22Rv1 (cell line): ENCODE data around the gene TRHDE.

Experiments
- H3K27ac ChIP-seq: fragments of 450-650 bp; 2 replicates; pipeline ENCODE4 v1.5.1; 2017
- ZFX ChIP-seq: fragments of 450-650 bp; IDR thresholded peaks from 2 replicates; pipeline ENCODE4 v1.6.1; 2017; ENCODE audit warnings: antibody characterized with exemption, borderline replicate concordance
- TF ChIP-seq, protein P1 (sequence below): fragments of 450-650 bp; IDR thresholded peaks from 2 replicates; pipeline ENCODE4 v1.5.1; 2017; ENCODE audit warnings: mild to moderate bottlenecking

TRHDE gene

DNA sequence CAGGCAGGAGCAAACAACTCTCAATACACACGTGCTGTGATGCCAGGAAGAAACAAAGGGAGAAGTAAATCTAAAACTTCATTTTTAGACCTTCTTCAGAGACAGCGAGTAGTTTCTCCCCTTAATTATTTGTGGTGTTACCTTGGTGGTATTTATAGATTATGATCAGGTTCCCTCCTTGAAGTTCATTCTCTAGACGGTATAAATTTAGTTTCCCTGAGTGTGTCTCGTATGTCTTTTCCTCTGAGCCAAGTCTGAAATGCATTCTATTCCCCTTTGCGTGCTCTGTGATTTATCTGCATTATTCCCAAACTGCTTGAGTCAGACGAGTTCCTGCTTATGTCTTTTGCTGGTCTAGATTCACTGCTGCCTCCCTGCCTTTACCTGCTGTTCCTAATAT, 65.2 kb downstream of the TRHDE start:
- no peak overlapping the region for H3K27ac ChIP-seq
- TF ChIP-seq ZFX = no peak
- TF ChIP-seq, protein P1, sequence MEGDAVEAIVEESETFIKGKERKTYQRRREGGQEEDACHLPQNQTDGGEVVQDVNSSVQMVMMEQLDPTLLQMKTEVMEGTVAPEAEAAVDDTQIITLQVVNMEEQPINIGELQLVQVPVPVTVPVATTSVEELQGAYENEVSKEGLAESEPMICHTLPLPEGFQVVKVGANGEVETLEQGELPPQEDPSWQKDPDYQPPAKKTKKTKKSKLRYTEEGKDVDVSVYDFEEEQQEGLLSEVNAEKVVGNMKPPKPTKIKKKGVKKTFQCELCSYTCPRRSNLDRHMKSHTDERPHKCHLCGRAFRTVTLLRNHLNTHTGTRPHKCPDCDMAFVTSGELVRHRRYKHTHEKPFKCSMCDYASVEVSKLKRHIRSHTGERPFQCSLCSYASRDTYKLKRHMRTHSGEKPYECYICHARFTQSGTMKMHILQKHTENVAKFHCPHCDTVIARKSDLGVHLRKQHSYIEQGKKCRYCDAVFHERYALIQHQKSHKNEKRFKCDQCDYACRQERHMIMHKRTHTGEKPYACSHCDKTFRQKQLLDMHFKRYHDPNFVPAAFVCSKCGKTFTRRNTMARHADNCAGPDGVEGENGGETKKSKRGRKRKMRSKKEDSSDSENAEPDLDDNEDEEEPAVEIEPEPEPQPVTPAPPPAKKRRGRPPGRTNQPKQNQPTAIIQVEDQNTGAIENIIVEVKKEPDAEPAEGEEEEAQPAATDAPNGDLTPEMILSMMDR = no peak

DNA sequence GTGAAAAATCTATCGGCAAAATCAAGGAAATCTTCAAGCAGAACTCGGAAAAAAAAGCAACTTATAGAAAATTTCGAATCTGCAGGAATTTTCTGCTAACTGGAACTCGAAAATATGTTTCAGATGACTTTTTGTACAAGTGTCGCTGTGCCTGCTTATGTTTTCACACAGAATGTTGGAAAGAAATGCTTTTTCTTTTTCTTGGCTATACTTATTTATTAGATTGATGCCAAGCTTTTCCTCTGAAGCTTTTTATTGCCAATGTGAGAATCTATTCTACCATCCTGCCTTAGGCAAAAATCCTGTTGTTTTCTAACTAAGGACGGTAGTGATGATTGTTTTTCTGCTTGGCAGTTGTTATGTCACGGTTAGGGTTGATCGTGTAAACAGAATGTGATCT, 65.8 kb downstream of the TRHDE start:
- TF ChIP-seq, protein P1 = no peak
- TF ChIP-seq ZFX = no peak
- 0 out of 2 replicates have a peak overlapping the region, but pooled peaks have one; percentile 1 for H3K27ac ChIP-seq

DNA sequence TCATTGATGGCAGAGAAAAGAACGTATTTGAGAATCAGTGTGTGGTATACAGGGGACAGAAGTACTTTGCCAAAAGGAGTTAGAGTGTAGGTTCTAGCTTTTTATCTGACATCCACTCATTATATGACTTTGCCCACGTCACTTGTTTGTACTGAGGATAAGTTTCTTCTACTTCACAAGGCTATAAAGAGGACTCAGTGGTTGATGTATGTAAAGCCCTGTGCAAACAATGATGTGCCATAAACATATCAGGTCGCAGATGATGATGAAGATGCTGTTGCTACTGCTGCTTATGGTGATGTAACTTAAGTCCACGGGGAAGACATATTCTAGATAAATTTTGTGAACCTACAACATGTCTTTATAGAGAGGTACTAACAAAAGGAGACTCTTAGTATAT, 66.3 kb downstream of the TRHDE start:
- TF ChIP-seq ZFX = no peak
- TF ChIP-seq, protein P1 = no peak
- H3K27ac ChIP-seq = 0 out of 2 replicates have a peak overlapping the region, but pooled peaks have one; percentile 1

DNA sequence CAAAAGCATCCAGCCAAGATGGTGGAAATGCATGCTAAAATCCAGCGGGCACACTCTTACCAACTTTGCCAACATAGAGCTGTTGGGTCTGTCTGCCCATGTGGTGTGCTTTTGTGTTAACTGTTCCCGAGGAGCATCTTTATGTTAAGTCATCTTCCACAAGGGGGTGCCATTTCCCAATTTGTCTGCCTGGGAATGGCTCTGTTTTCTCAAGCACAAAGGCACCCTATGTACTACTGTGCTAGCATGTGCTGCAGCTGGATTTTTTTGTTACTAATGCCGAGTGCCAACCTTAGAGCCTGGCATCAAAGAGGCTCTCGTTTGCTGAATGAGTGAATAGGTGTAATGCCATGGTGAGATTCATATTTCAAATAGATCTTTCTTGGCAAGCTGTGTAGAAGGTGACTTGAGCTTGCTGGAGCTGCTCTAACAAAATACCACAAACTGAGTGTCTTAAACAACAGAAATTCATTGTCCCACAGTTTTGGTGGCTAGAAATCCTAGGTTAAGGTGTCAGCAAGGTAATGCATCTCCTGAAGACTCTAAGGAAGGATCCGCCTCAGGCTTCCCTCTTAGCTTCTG, 74.3 kb downstream of the TRHDE start:
- H3K27ac ChIP-seq = peak overlapping the region; percentile 25; the same call in 1 of the 2 replicates
- TF ChIP-seq, protein P1 = peak; percentile 91
- TF ChIP-seq ZFX = no peak

DNA sequence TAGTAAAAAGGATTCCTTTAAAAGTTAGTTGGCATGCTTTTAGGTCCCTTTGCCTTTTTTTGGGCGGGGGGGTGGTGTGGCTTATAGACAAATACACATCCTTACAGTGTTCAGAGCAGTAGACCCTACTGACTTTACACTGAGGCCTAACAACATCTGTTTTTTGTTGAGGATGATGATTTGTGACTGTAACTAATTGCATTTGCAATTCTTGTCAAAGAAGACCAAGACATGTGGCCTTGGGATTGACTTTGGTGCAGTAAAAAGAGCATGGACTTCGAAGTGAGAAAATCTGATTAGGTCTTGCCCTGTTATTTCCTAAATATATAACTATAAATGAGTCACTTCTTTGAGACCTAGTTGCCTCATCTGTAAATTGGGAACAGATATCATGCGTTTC, 77.3 kb downstream of the TRHDE start:
- TF ChIP-seq, protein P1 = no peak
- no peak for TF ChIP-seq ZFX
- H3K27ac ChIP-seq = no peak overlapping the region

DNA sequence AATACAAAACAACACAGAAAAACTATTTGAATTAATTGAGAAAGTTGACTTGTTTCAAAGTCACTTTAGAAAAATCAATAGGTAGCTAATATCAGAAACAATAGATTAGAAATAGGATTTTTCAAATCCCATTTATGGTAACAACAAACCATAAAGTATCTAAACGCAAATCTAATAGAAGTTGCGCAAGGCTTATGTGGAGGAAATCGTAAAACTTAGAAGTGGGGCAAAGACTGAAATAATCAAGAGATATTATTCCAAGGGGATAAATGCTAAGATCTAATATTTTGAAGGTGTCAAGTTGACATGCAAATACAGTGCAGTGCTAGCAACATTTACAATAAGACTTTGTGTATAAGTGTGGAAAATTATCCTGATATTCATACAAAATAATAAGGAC, 87.2 kb downstream of the TRHDE start:
- no peak overlapping the region for H3K27ac ChIP-seq
- TF ChIP-seq ZFX = no peak
- TF ChIP-seq, protein P1 = no peak

DNA sequence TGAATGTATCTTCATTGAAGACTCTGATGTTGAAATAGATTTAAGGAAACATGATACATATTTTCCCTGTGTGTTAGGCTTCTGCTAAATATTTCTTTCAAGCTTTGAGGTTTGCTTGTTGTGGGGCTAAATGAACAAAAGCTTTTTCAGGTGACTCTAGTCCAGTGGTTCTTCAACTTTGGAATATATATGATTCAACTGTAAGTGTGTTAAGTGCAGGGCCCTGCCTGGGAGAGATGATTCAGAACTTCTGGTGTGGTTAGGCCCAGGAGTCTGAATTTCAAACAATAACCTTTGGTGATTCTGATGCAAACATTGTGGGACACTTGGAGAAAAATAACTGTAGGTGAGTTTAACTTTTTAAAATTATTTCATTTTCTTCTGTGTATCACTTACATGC, 93.0 kb downstream of the TRHDE start:
- TF ChIP-seq ZFX = no peak
- TF ChIP-seq, protein P1 = no peak
- no peak overlapping the region for H3K27ac ChIP-seq
